Measurements from ENCODE around the gene SPG7. TPM values are rescaled to one million over a fixed set of nuclear protein-coding genes. Genes with fewer than 3 reads are reported as not detected.

SPG7 gene
- total RNA-seq, 2 experiments from 2014 or later: 78.6 to 79.8 TPM

GRCh38 chr16:89547291-89547690, 39.1 kb downstream of the SPG7 start:
- no peak overlapping the region for H3K27ac Mint-ChIP-seq
- TF ChIP-seq CTCF (IDR thresholded peaks at IDR 0.05): no peak
- intact Hi-C loops (cut with micrococcal nuclease): no loop called here
- DNase-seq (no peak), ATAC-seq (no peak)
- CTCF ChIA-PET: interaction anchor here (2.9 kb wide), 1 partner anchor 10 kb away, joined by 12 read pairs; no protein-coding TSS in a partner anchor
- POLR2A ChIA-PET: no interaction called here
- no peaks in the 10 kb centered on the region for H3K9me3 Mint-ChIP-seq
- no peaks in the 10 kb centered on the region for H3K27me3 Mint-ChIP-seq
- peaks cover 27% of the 10 kb centered on the region for H3K4me1 Mint-ChIP-seq (ENCODE audit: low read depth)
- no peak overlapping the region for H3K4me3 Mint-ChIP-seq
- peaks cover 20% of the 10 kb centered on the region for H3K36me3 Mint-ChIP-seq (ENCODE audit: low read depth)

- no peak for ATAC-seq
- TF ChIP-seq CTCF (IDR thresholded peaks at IDR 0.05): no peak
- CTCF ChIA-PET: interaction anchor here (1.5 to 2.9 kb wide), 2 partner anchors 9 to 93 kb away, joined by 3 to 12 read pairs; no protein-coding TSS in a partner anchor
- peaks cover 27% of the 10 kb centered on the region for H3K4me1 Mint-ChIP-seq (ENCODE audit: low read depth)
- DNase-seq: no peak
- POLR2A ChIA-PET: no interaction called here
- no peaks in the 10 kb centered on the region for H3K27me3 Mint-ChIP-seq
- H3K27ac Mint-ChIP-seq: peak overlapping the region; percentile 87
- H3K36me3 Mint-ChIP-seq (ENCODE audit: low read depth): peaks cover 25% of the 10 kb centered on the region
- no peak overlapping the region for H3K4me3 Mint-ChIP-seq
- intact Hi-C loops (cut with micrococcal nuclease): no loop called here
- no peaks in the 10 kb centered on the region for H3K9me3 Mint-ChIP-seq
Observed at GRCh38 chr16:89547860-89548259, 39.7 kb downstream of the SPG7 start.

- H3K27ac Mint-ChIP-seq: peak overlapping the region; percentile 87
- peaks cover 25% of the 10 kb centered on the region for H3K36me3 Mint-ChIP-seq (ENCODE audit: low read depth)
- ChIA-PET POLR2A (interaction anchor here (0.9 to 2.8 kb wide), 8 partner anchors 10 to 136 kb away, joined by 3 to 11 read pairs (median 4); no protein-coding TSS in a partner anchor), CTCF (interaction anchor here (0.7 to 2.3 kb wide), 4 partner anchors 9 to 93 kb away, joined by 3 to 13 read pairs (median 4); no protein-coding TSS in a partner anchor)
- no peaks in the 10 kb centered on the region for H3K9me3 Mint-ChIP-seq
- no peaks in the 10 kb centered on the region for H3K27me3 Mint-ChIP-seq
- peaks cover 27% of the 10 kb centered on the region for H3K4me1 Mint-ChIP-seq (ENCODE audit: low read depth)
- no peak for TF ChIP-seq CTCF (IDR thresholded peaks at IDR 0.05)
- intact Hi-C loops (cut with micrococcal nuclease): no loop called here
- H3K4me3 Mint-ChIP-seq: peak overlapping the region; percentile 11
- peak; percentile 48 for ATAC-seq
- DNase-seq: no peak
Observed at GRCh38 chr16:89548344-89549006, 40.3 kb downstream of the SPG7 start.

GRCh38 chr16:89549007-89549700, 41.0 kb downstream of the SPG7 start:
- Mint-ChIP-seq H3K9me3 (no peaks in the 10 kb centered on the region), H3K27me3 (no peaks in the 10 kb centered on the region), H3K27ac (peak overlapping the region; percentile 87), H3K4me1 (ENCODE audit: low read depth) (peaks cover 27% of the 10 kb centered on the region), H3K36me3 (ENCODE audit: low read depth) (peaks cover 25% of the 10 kb centered on the region), H3K4me3 (peak overlapping the region; percentile 11)
- TF ChIP-seq CTCF (IDR thresholded peaks at IDR 0.05): no peak
- ChIA-PET CTCF (interaction anchor here (0.7 to 2.3 kb wide), 6 partner anchors 8 to 157 kb away, joined by 3 to 13 read pairs (median 3); partner anchors contain the start of gene SPG7), POLR2A (interaction anchor here (0.9 to 2.8 kb wide), 9 partner anchors 9 to 136 kb away, joined by 3 to 11 read pairs (median 3); no protein-coding TSS in a partner anchor)
- peak; percentile 46 for DNase-seq
- intact Hi-C loops (cut with micrococcal nuclease): no loop called here
- peak; percentile 90 for ATAC-seq
